ENCODE measurements around the gene SLC6A4. TPM values are rescaled to one million over a fixed set of nuclear protein-coding genes. Genes with fewer than 3 reads are reported as not detected.

SLC6A4 gene
- total RNA-seq, 1 experiment from 2014 or later: 0.02 TPM

DNA sequence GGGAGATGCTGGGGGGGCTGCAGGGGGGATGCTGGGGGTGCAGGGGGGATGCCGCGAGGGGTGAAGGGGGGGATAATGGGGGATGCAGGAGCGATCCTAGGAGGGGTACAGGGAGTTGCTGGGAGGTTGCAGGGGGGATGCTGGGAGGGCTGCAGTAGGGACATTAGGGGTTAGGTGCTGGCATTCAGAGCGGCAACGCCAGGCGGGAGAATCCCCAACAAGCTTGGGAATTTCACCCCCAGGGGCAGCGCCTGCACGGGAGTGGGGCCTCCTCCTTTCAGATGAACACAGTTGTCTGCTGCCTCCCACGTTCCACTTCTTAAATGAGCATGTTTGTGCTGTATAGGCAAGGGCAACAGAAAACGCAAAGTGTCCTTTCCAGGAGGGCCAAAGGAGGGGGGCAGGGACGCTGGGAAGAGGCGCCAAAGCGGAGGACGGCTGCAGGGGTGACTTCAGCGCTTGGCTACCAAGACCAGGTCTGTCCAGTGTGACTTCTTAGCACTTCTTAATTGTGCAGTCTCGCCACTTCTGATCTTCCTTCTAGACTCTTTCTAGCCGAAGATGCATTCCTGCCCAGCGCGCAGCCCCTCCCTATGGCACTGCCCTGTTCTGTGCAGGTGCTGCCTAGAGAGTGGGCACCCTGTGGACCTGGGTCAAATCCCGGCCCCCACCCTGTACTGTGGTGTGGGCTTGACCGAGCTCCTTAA, 2.0 kb upstream of the SLC6A4 start:
- H3K79me2 ChIP-seq (ENCODE audit: insufficient read depth, low read length): no peaks in the 10 kb centered on the region
- H3K27me3 Mint-ChIP-seq (ENCODE audit: low read depth): peaks cover 74% of the 10 kb centered on the region
- no peak overlapping the region for H3K56ac ChIP-seq (ENCODE audit: insufficient read length, low read depth, low read length)
- H3K27me3 ChIP-seq (ENCODE audit: insufficient read depth, low read length): peaks cover 33% of the 10 kb centered on the region; the same call in 1 of the 2 replicates
- peak overlapping the region; percentile 44 for H3K4me2 ChIP-seq (ENCODE audit: insufficient read depth, insufficient read length, low read length)
- H4K20me1 ChIP-seq (ENCODE audit: control insufficient read depth, insufficient read depth, insufficient read length): no peaks in the 10 kb centered on the region
- TF ChIP-seq, protein P1, sequence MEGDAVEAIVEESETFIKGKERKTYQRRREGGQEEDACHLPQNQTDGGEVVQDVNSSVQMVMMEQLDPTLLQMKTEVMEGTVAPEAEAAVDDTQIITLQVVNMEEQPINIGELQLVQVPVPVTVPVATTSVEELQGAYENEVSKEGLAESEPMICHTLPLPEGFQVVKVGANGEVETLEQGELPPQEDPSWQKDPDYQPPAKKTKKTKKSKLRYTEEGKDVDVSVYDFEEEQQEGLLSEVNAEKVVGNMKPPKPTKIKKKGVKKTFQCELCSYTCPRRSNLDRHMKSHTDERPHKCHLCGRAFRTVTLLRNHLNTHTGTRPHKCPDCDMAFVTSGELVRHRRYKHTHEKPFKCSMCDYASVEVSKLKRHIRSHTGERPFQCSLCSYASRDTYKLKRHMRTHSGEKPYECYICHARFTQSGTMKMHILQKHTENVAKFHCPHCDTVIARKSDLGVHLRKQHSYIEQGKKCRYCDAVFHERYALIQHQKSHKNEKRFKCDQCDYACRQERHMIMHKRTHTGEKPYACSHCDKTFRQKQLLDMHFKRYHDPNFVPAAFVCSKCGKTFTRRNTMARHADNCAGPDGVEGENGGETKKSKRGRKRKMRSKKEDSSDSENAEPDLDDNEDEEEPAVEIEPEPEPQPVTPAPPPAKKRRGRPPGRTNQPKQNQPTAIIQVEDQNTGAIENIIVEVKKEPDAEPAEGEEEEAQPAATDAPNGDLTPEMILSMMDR (conservative IDR thresholded peaks at IDR 0.05): no peak
- H3K9me3 ChIP-seq (ENCODE audit: control insufficient read depth, low read depth, low read length): no peaks in the 10 kb centered on the region
- H2BK120ac ChIP-seq (ENCODE audit: low read depth, low read length, poor library complexity, severe bottlenecking): no peak overlapping the region
- peaks cover 0 to 7% (median 7%) of the 10 kb centered on the region in 3 experiments; a peak in 4 of 7 replicates for H3K36me3 Mint-ChIP-seq (ENCODE audit: insufficient read depth in 1 of 3, low read depth in 3 of 3)
- no peak overlapping the region for H4K5ac ChIP-seq (ENCODE audit: insufficient read length, low read depth, low read length)
- H2AFZ ChIP-seq (ENCODE audit: low read length): no peak overlapping the region
- no peak overlapping the region for H2BK5ac ChIP-seq (ENCODE audit: insufficient read length, low read length)
- H3K18ac ChIP-seq (ENCODE audit: insufficient read length, low read depth, low read length): no peak overlapping the region
- H3T11ph ChIP-seq (ENCODE audit: low read length): no peak overlapping the region
- H4K8ac ChIP-seq (replicated peaks; ENCODE audit: insufficient read length, low read depth, low read length): no peak overlapping the region
- peaks cover 5% of the 10 kb centered on the region for H3K23me2 ChIP-seq (ENCODE audit: insufficient read length, low read depth, low read length, poor library complexity, severe bottlenecking)
- no peak overlapping the region for H2BK20ac ChIP-seq (ENCODE audit: low read depth, low read length, poor library complexity, severe bottlenecking)
- no peak overlapping the region for H4K91ac ChIP-seq (ENCODE audit: insufficient read length, low read depth, low read length)
- H2AK5ac ChIP-seq (ENCODE audit: insufficient read length, low read length): no peak overlapping the region
- H3K4me3 Mint-ChIP-seq: peak overlapping the region in 1 of 2 experiments; percentile 78; a peak in 4 of 5 replicates
- H3K9ac ChIP-seq (ENCODE audit: extremely low read depth, insufficient read length, low read length): no peak overlapping the region
- H3K27ac ChIP-seq (ENCODE audit: insufficient read length, low read depth, low read length): no peak overlapping the region
- no peak overlapping the region for H2BK15ac ChIP-seq (ENCODE audit: low read depth, low read length)
- no peaks in the 10 kb centered on the region for H3K4me1 ChIP-seq (ENCODE audit: insufficient read depth, low read length)
- no peak overlapping the region for H3K4ac ChIP-seq (ENCODE audit: low read depth, low read length)
- no peak for DNase-seq
- peaks cover 27 to 28% of the 10 kb centered on the region in 2 experiments for H3K4me1 Mint-ChIP-seq
- no peak overlapping the region for H3K27ac Mint-ChIP-seq
- H3K23ac ChIP-seq (ENCODE audit: insufficient read length, low read depth, low read length): no peak overlapping the region
- H3K9me3 Mint-ChIP-seq: peaks cover 9 to 11% of the 10 kb centered on the region in 2 experiments
- no peak overlapping the region for H3K14ac ChIP-seq (ENCODE audit: insufficient read depth, low read length)
- H3K79me1 ChIP-seq (ENCODE audit: insufficient read depth, low read depth, low read length, poor library complexity, severe bottlenecking): no peaks in the 10 kb centered on the region
- WGBS (ENCODE audit: extremely low coverage, insufficient read length, low lambda C conversion rate): no CpG with 5 or more reads among the region's 21 CpGs
- no peak overlapping the region for H2BK12ac ChIP-seq (ENCODE audit: insufficient read length, low read depth, low read length)

Measured in H9 (cell line).